ENCODE data around the gene MRPL19. TPM values are rescaled to one million over a fixed set of nuclear protein-coding genes. Genes with fewer than 3 reads are reported as not detected.

The MRPL19 gene
- total and polyA plus RNA-seq, 2 experiments from 2014 or later, result 65.5 to 149 TPM

GRCh38 chr2:75602724-75603342 is 43.8 kb upstream of the MRPL19 start (continued):
- no peak for TF ChIP-seq ZNF462 (CRISPR knock-in tag; IDR thresholded peaks at IDR 0.05)
- no peak for TF ChIP-seq EZH2phosphoT487 (IDR thresholded peaks at IDR 0.05; ENCODE audit: unreplicated experiment)
- no peak for TF ChIP-seq JUNB (IDR thresholded peaks at IDR 0.05; ENCODE audit: unreplicated experiment)
- no peak for TF ChIP-seq CREB1 (CRISPR knock-in tag; IDR thresholded peaks at IDR 0.05; ENCODE audit: low read depth)
- no peak for TF ChIP-seq ETS1 (IDR thresholded peaks at IDR 0.05)

DNA sequence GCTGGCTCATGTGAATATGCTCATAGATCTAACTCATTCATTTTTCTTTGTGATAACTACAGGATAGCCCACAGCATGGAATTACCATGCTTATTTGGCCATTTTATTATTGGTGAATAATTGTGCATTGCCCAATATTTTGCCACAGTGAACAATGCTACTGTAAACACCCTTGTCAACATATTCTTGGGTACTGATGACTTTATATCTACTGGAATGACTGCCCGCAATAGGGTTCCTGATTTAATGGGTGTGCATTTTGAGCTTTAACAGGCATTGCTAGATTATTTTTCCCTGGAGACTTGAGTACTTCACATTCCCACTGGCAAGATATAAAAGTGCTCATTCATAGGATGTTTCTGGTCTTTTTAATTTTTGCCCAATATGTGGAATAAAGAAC is 43.1 kb upstream of the MRPL19 start:
- Mint-ChIP-seq H3K4me3 (no peak overlapping the region), H3K4me1 (peaks cover 9% of the 10 kb centered on the region), H3K9me3 (no peaks in the 10 kb centered on the region), H3K36me3 (ENCODE audit: low read depth) (no peaks in the 10 kb centered on the region), H3K27me3 (ENCODE audit: insufficient read depth, low read depth, poor library complexity) (peaks cover 2% of the 10 kb centered on the region), H3K27ac (no peak overlapping the region)
- Histone ChIP-seq H3K4me3 (no peak overlapping the region), H2AFZ (no peak overlapping the region), H3K4me1 (ENCODE audit: insufficient read depth) (peaks cover 2% of the 10 kb centered on the region; the same call in 1 of the 2 replicates), H3F3A (replicated peaks; ENCODE audit: low read depth) (no peaks in the 10 kb centered on the region), H3K27me3 (ENCODE audit: insufficient read depth) (no peaks in the 10 kb centered on the region), H3K9me2 (ENCODE audit: insufficient read depth) (peaks cover 4% of the 10 kb centered on the region; the same call in 1 of the 2 replicates), H3K27ac (ENCODE audit: low read depth) (no peak overlapping the region), H3K79me2 (replicated peaks; ENCODE audit: insufficient read depth) (no peaks in the 10 kb centered on the region), H4K20me1 (replicated peaks; ENCODE audit: insufficient read depth) (no peaks in the 10 kb centered on the region), H3K36me3 (ENCODE audit: insufficient read depth) (no peaks in the 10 kb centered on the region), H3K4me2 (no peak overlapping the region)
- DNase-seq (ENCODE audit: low spot score) (no peak), ATAC-seq (no peak)
- TF ChIP-seq ZNF331 (CRISPR knock-in tag; IDR thresholded peaks at IDR 0.05; ENCODE audit: low read depth) (no peak), EZH2 (IDR thresholded peaks at IDR 0.05; ENCODE audit: low read depth, unreplicated experiment) (no peak), ZNF114 (CRISPR knock-in tag; IDR thresholded peaks at IDR 0.05) (no peak), STAT1 (IDR thresholded peaks at IDR 0.05; ENCODE audit: unreplicated experiment) (no peak), ETS1 (IDR thresholded peaks at IDR 0.05) (no peak), NANOG (IDR thresholded peaks at IDR 0.05; ENCODE audit: borderline replicate concordance) (no peak), JUNB (IDR thresholded peaks at IDR 0.05; ENCODE audit: unreplicated experiment) (no peak)
- TF ChIP-seq, protein P1, sequence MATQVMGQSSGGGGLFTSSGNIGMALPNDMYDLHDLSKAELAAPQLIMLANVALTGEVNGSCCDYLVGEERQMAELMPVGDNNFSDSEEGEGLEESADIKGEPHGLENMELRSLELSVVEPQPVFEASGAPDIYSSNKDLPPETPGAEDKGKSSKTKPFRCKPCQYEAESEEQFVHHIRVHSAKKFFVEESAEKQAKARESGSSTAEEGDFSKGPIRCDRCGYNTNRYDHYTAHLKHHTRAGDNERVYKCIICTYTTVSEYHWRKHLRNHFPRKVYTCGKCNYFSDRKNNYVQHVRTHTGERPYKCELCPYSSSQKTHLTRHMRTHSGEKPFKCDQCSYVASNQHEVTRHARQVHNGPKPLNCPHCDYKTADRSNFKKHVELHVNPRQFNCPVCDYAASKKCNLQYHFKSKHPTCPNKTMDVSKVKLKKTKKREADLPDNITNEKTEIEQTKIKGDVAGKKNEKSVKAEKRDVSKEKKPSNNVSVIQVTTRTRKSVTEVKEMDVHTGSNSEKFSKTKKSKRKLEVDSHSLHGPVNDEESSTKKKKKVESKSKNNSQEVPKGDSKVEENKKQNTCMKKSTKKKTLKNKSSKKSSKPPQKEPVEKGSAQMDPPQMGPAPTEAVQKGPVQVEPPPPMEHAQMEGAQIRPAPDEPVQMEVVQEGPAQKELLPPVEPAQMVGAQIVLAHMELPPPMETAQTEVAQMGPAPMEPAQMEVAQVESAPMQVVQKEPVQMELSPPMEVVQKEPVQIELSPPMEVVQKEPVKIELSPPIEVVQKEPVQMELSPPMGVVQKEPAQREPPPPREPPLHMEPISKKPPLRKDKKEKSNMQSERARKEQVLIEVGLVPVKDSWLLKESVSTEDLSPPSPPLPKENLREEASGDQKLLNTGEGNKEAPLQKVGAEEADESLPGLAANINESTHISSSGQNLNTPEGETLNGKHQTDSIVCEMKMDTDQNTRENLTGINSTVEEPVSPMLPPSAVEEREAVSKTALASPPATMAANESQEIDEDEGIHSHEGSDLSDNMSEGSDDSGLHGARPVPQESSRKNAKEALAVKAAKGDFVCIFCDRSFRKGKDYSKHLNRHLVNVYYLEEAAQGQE (IDR thresholded peaks at IDR 0.05; ENCODE audit: unreplicated experiment), result no peak

All from GM23338 (cell line).